AG04449 (cell line): ENCODE data around the gene AVP.
"Not testable (repeated sequence)": the region's sequence is repeated elsewhere in the genome, so short reads cannot be mapped to it uniquely, and the experiment has no call there.

ENCODE experiments used
- CTCF ChIA-PET: fragments of 350-600 bp; formaldehyde crosslinking; extraction: SDS; loops from one replicate; lab custom pipeline; 2021; ENCODE audit warnings: antibody characterized with exemption; lab: Yijun Ruan, JAX
- POLR2A ChIA-PET: fragments of 400-600, 350-600 bp; formaldehyde crosslinking; extraction: SDS; loops from one replicate; lab custom pipeline; 2020; ENCODE audit warnings: antibody characterized with exemption, inconsistent platforms; lab: Yijun Ruan, JAX
- DNase-seq: peaks from one replicate; pipeline ENCODE4 v3.0.0-alpha.2; 2010; ENCODE audit warnings: low read depth, low spot score
- H3K4me3 ChIP-seq: 2 replicates; pipeline ENCODE4 v1.5.1; 2011; ENCODE audit warnings: low read depth, mild to moderate bottlenecking, control low read depth, low read length
- CTCF ChIP-seq: IDR thresholded peaks from one replicate; pipeline ENCODE4 v1.5.1; 2011; ENCODE audit warnings: mild to moderate bottlenecking, moderate library complexity, low read length, control low read depth, inconsistent platforms; ENCODE audit not compliant: insufficient read depth; ENCODE audit errors: missing control alignments

The AVP gene

GRCh38 chr20:3128275-3128984, 43.9 kb upstream of the AVP start:
- no peak for DNase-seq
- TF ChIP-seq CTCF: no peak
- no peak overlapping the region for H3K4me3 ChIP-seq
- CTCF ChIA-PET: interaction anchor here (1.0 to 3.4 kb wide), 5 partner anchors 11 to 75 kb away, joined by 3 to 21 read pairs (median 6); no protein-coding TSS in a partner anchor
- POLR2A ChIA-PET: no interaction called here

DNA sequence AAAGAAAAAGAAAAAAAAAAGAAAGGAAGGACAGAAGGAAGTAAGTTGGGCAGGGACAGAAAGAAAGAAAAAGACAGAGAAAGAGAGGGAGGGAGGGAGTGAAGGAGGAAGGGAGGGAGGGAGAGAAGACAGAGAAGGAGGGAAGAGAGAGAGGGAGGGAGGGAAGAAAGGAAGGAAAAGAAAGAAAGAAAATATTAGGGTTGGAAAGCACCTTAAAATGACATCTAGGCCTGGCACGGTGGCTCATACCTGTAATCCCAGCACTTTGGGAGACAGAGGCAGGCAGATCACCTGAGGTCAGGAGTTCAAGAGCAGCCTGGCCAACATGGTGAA, 42.0 kb upstream of the AVP start:
- ChIA-PET CTCF (interaction anchor here (1.2 kb wide), 1 partner anchor 73 kb away, joined by 4 read pairs; no protein-coding TSS in a partner anchor), POLR2A (no interaction called here)
- no peak overlapping the region for H3K4me3 ChIP-seq
- TF ChIP-seq CTCF: no peak
- DNase-seq: no peak

DNA sequence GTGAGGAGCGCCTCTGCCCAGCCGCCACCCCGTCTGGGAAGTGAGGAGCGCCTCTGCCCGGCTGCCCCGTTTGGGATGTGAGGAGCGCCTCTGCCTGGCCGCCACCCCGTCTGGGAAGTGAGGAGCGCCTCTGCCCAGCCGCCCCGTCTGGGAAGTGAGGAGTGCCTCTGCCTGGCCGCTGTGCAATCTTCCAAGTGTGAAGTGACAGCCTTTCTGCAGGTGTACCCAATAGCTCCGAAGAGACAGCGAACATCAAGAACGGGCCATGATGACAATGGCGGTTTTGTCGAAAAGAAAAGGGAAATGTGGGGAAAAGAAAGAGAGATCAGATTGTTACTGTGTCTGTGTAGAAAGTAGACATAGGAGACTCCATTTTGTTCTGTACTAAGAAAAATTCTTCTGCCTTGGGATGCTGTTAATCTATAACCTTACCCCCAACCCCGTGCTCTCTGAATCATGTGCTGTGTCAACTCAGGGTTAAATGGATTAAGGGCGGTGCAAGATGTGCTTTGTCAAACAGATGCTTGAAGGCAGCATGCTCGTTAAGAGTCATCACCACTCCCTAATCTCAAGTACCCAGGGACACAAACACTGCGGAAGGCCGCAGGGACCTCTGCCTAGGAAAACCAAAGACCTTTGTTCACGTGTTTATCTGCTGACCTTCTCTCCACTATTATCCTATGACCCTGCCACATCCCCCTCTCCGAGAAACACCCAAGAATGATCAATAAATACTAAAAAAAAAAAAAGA, 41.4 kb upstream of the AVP start:
- CTCF ChIA-PET, H3K4me3 ChIP-seq, DNase-seq, POLR2A ChIA-PET: not testable (repeated sequence)

DNA sequence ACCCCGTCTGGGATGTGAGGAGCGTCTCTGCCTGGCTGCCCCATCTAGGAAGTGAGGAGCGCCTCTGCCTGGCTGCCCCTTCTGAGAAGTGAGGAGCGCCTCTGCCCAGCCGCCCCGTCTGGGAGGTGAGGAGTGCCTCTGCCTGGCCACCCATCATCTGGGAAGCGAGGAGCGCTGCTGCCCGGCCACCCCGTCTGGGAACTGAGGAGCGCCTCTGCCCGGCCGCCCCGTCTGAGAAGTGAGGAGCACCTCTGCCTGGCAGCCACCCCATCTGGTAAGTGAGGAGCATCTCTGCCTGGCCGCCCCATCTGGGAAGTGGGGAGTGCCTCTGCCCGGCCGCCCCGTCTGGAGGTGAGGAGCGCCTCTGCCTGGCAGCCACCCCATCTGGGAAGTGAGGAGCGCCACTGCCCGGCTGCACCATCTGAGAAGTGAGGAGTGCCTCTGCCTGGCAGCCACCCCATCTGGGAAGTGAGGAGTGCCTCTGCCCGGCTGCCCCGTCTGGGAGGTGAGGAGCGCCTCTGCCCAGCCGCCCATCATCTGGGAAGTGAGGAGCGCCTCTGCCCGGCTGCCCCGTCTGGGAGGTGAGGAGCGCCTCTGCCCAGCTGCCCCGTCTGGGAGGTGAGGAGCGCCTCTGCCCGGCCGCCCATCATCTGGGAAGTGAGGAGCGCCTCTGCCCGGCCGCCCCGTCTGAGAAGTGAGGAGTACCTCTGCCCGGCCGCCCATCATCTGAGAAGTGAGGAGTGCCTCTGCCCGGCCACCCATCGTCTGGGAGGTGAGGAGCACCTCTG, 40.4 kb upstream of the AVP start:
- H3K4me3 ChIP-seq, CTCF ChIA-PET, DNase-seq, POLR2A ChIA-PET: not testable (repeated sequence)

DNA sequence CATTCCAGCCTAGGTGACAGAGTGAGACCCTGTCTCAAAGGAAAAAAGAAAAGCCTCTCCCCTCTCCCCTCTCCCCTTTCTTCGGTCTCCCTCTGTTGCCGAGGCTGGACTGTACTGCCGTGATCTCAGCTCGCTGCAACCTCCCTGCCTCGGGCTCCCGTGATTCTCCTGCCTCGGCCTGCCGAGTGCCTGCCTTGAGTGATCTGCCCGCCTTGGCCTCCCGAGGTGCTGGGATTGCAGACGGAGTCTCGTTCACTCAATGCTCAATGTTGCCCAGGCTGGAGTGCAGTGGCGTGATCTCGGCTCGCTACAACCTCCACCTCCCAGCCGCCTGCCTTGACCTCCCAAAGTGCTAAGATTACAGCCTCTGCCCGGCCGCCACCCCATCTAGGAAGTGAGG, 39.6 kb upstream of the AVP start:
- CTCF ChIA-PET: interaction anchor here (1.7 to 2.3 kb wide), 3 partner anchors 10 to 70 kb away, joined by 4 to 12 read pairs (median 7); no protein-coding TSS in a partner anchor
- POLR2A ChIA-PET, H3K4me3 ChIP-seq, DNase-seq: not testable (repeated sequence)

DNA sequence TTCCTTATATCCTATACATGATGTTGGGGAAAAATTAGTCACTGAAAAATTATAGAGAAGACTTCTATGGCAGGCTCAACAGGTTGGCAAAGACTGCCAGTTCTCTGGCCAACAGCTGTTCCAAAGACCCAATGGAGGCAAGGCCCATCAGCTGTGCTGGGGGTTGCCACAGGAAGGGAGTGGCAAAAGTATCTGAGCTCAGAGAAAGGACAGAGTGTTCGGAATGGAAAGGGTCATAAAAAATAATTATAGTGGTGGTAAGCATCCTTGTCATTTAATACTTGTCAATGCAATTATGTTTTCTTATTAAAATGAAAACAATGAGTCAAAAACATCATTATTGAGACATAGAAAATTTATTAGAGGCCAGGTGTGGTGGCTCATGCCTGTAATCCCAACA, 39.0 kb upstream of the AVP start:
- ChIA-PET CTCF (interaction anchor here (1.7 to 2.3 kb wide), 3 partner anchors 9 to 70 kb away, joined by 4 to 12 read pairs (median 7); no protein-coding TSS in a partner anchor), POLR2A (no interaction called here)
- DNase-seq: no peak
- H3K4me3 ChIP-seq: no peak overlapping the region
- TF ChIP-seq CTCF: no peak

GRCh38 chr20:3121955-3122610, 37.6 kb upstream of the AVP start:
- DNase-seq: no peak
- ChIA-PET CTCF (interaction anchor here (1.1 to 2.3 kb wide), 4 partner anchors 8 to 68 kb away, joined by 3 to 12 read pairs (median 6); no protein-coding TSS in a partner anchor), POLR2A (no interaction called here)
- no peak overlapping the region for H3K4me3 ChIP-seq
- no peak for TF ChIP-seq CTCF
